Stimulated activated naive B cell treated with anti-CD40 and anti-IgM and Interleukin-4, amounts not matched to agents 10 μg/mL and 1 μg/mL and 100 μg/mL, for 72 hours (primary cell): ENCODE results near the gene RETN.

Experiments
- ATAC-seq, 2 donors: fragments of 150-1000 bp; cut with Tn5 transposase; replicated peaks; 2 replicates each; pipeline ENCODE4 v1.10.0; 2021; ENCODE audit warnings: moderate library complexity in 1 of 2
- DNase-seq: peaks from one replicate; pipeline ENCODE4 v3.0.0; 2021
- H3K27ac Mint-ChIP-seq: one replicate; pipeline ENCODE4 v1.8.0; 2022; ENCODE audit warnings: mild to moderate bottlenecking, mixed read lengths
- H3K27me3 Mint-ChIP-seq, 2 donors: one replicate each; pipeline ENCODE4 v1.8.0; 2022; ENCODE audit warnings: mixed read lengths in 2 of 2
- H3K36me3 Mint-ChIP-seq, 2 donors: one replicate each; pipeline ENCODE4 v1.8.0; 2022; ENCODE audit warnings: mixed read lengths in 2 of 2, mild to moderate bottlenecking in 1 of 2
- H3K4me1 Mint-ChIP-seq, 2 donors: one replicate each; pipeline ENCODE4 v1.8.0; 2022; ENCODE audit warnings: mixed read lengths in 2 of 2, mild to moderate bottlenecking in 1 of 2
- H3K4me3 Mint-ChIP-seq, 2 donors: one replicate each; pipeline ENCODE4 v1.8.0; 2022; ENCODE audit warnings: mild to moderate bottlenecking in 2 of 2, mixed read lengths in 2 of 2, moderate library complexity in 1 of 2
- H3K9me3 Mint-ChIP-seq, 2 donors: one replicate each; pipeline ENCODE4 v1.8.0; 2022; ENCODE audit warnings: mixed read lengths in 2 of 2, mild to moderate bottlenecking in 1 of 2

RETN gene

DNA sequence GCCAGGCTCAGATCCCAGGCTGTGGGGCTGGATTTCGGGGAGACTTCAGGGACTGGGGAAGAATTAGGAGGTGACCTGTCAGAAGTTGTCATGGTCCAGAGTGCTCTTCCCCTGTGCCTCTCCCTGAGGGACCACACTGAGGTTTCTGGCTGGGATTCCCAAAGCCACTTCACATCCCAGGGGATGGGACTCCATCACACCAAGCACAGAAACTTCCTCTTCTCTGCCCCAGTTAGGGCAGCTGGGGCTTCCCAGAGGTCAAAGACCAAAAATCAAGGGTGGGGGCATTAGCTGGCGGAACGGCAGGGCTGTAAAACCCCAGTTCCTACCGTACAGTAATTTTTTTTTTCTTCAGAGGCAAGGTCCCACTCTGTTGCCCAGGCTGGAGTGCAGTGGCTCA lies 25.6 kb downstream of the RETN start:
- peak; percentile 51 to 54 for ATAC-seq
- H3K27ac Mint-ChIP-seq = no peak overlapping the region
- H3K36me3 Mint-ChIP-seq = peaks cover 48 to 60% of the 10 kb centered on the region in 2 donors
- DNase-seq = peak; percentile 80
- H3K4me1 Mint-ChIP-seq = peaks cover 25 to 55% of the 10 kb centered on the region in 2 donors
- H3K4me3 Mint-ChIP-seq = no peak overlapping the region
- no peaks in the 10 kb centered on the region for H3K27me3 Mint-ChIP-seq
- peaks cover 0 to 2% of the 10 kb centered on the region in 2 donors for H3K9me3 Mint-ChIP-seq

DNA sequence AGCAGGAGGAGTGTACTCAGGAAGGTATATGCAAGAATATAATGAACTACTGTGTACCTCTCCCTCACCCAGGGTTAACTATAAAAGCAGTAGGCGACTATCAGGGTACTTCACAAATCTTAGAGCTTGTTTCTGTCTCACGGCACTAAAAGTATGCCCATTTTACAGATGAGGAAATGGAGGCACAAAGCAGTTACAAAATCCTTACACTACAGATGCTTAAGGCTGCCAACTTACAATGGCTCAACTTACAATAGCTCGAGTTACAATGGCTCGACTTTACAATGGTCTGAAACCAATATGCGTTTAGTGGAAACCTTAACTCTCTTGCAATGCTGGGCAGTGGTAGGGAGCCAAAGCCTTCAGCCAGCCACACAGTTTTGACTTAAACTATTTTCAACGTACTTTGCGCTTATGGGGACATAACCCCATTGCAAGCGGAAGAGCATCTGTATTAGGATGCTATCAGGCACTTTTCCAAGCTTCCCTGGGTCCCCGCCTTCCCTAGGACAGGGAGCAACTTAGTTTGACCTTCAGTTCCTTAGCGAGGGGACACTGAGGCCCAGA lies 29.0 kb downstream of the RETN start:
- ATAC-seq = no peak
- H3K27me3 Mint-ChIP-seq = no peaks in the 10 kb centered on the region
- H3K27ac Mint-ChIP-seq = peak overlapping the region; percentile 99
- peaks cover 43 to 81% of the 10 kb centered on the region in 2 donors for H3K4me1 Mint-ChIP-seq
- no peak overlapping the region for H3K4me3 Mint-ChIP-seq
- peaks cover 3 to 6% of the 10 kb centered on the region in 2 donors for H3K9me3 Mint-ChIP-seq
- DNase-seq = no peak
- peaks cover 75 to 87% of the 10 kb centered on the region in 2 donors for H3K36me3 Mint-ChIP-seq

DNA sequence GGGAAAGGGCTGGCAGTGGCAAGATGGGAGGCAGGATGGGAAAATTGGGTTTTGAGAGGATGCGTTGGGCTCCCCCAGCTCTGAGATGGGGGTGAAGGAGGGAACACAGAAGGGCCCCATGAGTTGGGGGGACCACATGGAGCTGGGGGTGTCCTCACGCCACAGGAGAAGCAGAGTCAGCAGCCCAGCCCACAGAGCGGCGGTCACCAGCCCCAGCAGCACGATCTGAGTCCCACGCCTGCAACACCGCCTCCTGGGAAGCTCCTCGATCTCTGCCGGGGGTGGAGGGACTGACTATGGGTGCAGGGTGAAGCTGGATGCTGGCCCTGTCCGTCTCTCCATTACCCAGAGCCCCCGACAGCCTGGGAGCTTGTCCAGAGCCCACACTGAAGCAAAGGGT lies 29.7 kb downstream of the RETN start:
- Mint-ChIP-seq H3K27ac (peak overlapping the region; percentile 99), H3K4me3 (no peak overlapping the region), H3K9me3 (peaks cover 3 to 6% of the 10 kb centered on the region in 2 donors), H3K4me1 (peaks cover 47 to 89% of the 10 kb centered on the region in 2 donors), H3K27me3 (no peaks in the 10 kb centered on the region), H3K36me3 (peaks cover 75 to 91% of the 10 kb centered on the region in 2 donors)
- DNase-seq (no peak), ATAC-seq (no peak)

DNA sequence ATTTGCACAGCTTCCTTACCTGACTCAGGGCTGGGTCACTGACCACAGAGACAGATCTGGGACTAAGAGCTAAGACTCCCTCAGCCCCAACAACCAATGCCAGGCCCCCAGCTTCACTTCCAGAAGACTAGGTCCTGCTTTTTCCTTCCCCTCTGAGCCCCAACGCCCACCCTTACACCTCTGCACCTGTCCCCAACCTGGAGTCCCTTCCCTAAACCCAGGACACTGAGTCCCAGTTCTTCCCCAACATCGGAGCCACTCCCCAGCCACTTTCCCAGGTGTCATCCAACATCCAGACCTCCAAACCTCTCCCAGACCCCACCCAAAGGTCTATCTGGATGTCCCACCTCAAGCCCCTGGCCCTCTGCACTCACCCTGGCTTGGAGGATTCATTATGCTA lies 30.2 kb downstream of the RETN start:
- H3K9me3 Mint-ChIP-seq = peaks cover 3 to 6% of the 10 kb centered on the region in 2 donors
- DNase-seq (no peak), ATAC-seq (no peak)
- H3K36me3 Mint-ChIP-seq = peaks cover 76 to 93% of the 10 kb centered on the region in 2 donors
- H3K27ac Mint-ChIP-seq = peak overlapping the region; percentile 99
- no peak overlapping the region for H3K4me3 Mint-ChIP-seq
- H3K27me3 Mint-ChIP-seq = no peaks in the 10 kb centered on the region
- H3K4me1 Mint-ChIP-seq = peaks cover 51 to 91% of the 10 kb centered on the region in 2 donors

DNA sequence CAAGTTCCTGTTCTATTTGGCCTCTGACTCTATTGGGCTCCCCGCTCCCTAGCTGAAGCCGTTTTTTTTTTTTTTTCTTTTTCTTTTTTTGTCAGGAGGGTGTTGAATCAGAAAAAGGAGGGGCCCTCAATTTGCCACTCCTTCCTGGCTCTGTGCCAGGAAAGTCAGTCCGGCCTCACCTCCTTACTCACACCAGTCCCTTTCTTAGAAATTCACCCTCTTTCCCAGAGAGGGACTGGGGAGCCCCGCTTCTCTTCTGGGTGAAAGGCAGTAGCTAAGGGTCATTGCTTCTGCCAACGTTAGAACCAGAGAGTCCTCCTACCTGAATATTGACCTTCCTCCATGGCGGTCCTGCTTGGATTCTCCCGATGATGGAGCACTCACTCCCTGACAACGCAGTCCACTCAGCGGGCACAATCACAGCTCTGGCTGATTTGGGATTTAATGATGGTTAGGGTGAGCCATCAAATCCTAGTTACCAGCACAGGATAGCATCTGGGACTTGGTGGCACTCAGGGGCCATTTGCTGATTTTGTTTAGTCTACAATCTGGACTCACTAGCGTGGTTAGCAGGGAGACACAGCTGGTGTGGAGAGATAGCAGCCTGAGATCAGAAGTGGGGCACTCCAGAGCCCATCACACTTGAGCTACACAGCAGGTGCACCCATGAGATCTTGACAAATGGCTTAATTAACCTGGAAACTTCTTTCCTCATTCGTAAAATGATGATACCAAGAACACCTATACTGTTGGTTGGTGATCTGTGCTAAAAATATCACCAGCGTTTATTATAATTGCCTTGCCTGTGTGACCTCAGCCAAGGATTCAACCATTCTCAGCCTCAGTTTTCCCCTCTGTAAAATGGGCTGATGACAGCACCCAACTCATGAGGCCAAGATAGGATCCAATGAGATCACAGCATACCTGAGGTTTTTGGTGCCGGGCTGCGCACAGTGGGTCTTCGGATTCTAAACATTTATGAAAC lies 30.9 kb downstream of the RETN start:
- Mint-ChIP-seq H3K36me3 (peaks cover 70 to 86% of the 10 kb centered on the region in 2 donors), H3K27ac (peak overlapping the region; percentile 99), H3K4me1 (peaks cover 51 to 91% of the 10 kb centered on the region in 2 donors), H3K4me3 (no peak overlapping the region), H3K9me3 (peaks cover 3 to 6% of the 10 kb centered on the region in 2 donors), H3K27me3 (no peaks in the 10 kb centered on the region)
- ATAC-seq (peak; percentile 39 to 46), DNase-seq (peak; percentile 81)

DNA sequence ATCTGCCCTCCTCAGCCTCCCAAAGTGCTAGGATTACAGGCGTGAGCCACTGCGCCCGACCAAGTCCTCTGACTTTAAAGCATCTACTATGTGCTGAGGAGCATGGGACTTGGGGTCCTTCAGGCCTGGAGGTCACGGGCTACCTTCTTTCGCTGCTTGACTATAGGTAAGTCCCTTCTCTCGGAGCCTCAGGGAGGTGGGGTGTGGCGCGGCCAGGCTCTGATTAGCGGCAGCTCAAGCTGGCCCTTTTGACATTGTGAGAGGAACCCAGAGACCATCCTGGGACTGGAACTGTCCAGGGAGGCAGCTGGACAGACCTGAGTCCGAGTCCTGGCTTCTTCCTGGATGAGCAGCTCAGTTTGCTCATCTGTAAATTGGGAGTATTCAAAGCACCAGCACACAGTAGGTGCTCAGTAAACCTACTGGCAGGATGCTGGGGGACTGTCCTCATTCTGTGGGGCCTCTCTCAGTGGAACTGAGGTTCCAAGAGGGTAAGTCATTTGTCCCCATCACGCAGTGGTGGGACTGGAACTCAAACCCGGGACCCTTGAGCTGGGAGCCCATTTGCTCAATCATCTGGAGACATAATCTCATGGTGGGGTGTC lies 32.3 kb downstream of the RETN start:
- ATAC-seq (no peak), DNase-seq (no peak)
- Mint-ChIP-seq H3K4me1 (peaks cover 59 to 99% of the 10 kb centered on the region in 2 donors), H3K27ac (peak overlapping the region; percentile 99), H3K4me3 (no peak overlapping the region), H3K36me3 (peaks cover 64 to 80% of the 10 kb centered on the region in 2 donors), H3K27me3 (no peaks in the 10 kb centered on the region), H3K9me3 (peaks cover 3 to 6% of the 10 kb centered on the region in 2 donors)

DNA sequence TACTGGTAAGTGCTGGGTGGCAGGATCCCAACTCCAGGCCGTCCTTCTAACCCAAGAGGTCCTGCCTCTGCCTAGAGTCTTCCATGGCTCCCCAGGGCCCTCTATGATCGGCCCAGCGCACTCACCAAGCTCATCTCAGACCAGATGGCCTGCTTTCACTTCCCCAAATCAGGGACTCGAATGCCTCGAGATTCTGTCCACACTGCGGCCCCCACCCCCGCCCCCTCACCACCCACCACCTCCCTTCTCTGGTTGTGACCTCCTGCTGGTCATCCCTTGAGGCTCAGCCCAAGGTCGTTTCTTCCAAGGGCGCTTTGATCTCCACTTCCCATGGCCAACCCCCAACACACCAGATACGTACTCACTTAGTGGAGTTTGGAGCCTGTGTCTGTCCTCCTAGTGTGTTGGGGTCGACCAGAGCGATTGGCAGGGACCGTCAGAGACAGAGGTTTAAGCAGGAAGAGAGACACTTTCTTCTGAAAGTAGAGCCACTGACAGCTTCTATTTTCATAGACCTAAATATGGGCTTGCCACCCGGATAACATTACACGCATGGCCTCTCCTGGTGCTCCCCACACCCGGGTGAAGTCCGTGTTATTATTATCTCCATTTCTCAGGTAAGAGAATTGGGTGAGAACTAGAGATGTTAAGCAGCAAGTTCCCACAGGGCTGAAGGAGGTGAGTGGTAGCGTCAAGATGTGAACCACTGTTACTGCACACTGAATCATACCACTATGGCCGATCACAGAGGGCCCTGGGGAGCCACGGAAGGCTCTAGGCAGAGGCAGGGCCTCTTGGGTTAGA lies 33.0 kb downstream of the RETN start, which contains the start of gene FCER2:
Gene FCER2, minus strand, starts transcription at position 478 of the 804 bp plus-strand sequence. CDS start 2,371 bp downstream, outside the sequence.
- no peak within 1 kb of the TSS for H3K4me3 Mint-ChIP-seq
- H3K27ac Mint-ChIP-seq = peak within 1 kb of the TSS; percentile 99
- H3K27me3 Mint-ChIP-seq = no peaks in the 10 kb centered on the region
- peaks cover 61 to 99% of the 10 kb centered on the region in 2 donors for H3K4me1 Mint-ChIP-seq
- peak; percentile 64 to 72 for ATAC-seq
- H3K9me3 Mint-ChIP-seq = peaks cover 7% of the 10 kb centered on the region in 2 donors
- peak; percentile 86 for DNase-seq
- peaks cover 62 to 78% of the 10 kb centered on the region in 2 donors for H3K36me3 Mint-ChIP-seq

DNA sequence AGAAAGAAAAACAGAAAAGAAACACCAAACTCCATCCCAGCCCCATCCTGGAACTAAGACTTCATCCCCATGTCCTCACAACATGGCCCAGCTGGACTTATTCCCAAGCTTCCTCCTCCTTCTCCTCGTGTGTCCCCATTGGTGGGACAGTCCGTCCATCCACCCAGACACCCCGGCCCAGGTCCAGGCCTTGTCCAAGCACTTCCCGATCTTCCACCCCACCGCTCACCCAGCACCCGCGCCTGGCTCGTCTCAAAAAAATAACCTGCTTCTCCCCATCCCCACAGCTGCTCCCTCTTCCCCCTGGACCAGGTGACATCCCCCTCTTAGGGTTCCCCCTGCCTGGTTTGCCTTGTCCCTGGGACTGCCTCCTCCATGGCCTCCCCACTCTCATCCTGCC lies 34.5 kb downstream of the RETN start:
- Mint-ChIP-seq H3K9me3 (peaks cover 7% of the 10 kb centered on the region in 2 donors), H3K27me3 (no peaks in the 10 kb centered on the region), H3K4me1 (peaks cover 63 to 99% of the 10 kb centered on the region in 2 donors), H3K4me3 (peak overlapping the region; percentile 54 to 69), H3K27ac (peak overlapping the region; percentile 99), H3K36me3 (peaks cover 50 to 64% of the 10 kb centered on the region in 2 donors)
- DNase-seq (no peak), ATAC-seq (no peak)

DNA sequence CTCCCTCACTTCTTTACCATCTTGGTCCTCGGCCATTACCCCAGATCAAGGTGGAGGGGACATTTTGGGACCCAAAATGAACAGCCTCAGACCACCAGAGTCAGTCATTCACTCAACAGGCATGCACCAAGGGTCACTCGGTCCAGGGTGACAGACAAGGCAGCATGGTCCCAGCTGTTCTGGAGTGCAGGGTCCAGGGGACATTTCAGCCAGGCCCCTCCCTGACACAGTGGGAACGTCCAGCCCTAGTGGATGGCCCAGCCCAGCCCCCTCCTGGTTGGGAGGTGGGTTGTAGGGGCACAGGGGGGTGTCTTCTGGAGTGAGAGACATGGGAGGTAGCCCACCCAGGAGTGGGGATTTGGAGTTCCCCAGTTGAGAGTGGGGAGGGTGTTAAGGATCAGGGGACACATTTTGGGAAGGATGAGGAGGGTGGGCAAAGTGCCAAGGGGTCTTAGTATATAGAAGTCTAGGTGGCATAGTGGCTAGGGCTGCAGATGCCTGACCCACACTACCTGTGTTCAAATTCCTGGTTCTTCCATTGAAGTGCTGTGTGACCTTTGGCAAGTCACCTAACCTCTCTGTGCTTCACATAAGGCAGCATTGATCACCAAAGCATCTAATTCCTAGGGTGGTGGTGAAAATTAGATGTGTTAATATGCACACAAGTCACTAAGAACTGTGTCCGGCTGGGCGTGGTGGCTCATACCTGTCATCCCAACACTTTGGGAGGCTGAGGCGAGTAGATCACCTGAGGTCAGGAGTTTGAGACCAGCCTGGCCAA lies 35.6 kb downstream of the RETN start:
- peaks cover 42 to 61% of the 10 kb centered on the region in 2 donors for H3K36me3 Mint-ChIP-seq
- peak overlapping the region; percentile 99 for H3K27ac Mint-ChIP-seq

DNA sequence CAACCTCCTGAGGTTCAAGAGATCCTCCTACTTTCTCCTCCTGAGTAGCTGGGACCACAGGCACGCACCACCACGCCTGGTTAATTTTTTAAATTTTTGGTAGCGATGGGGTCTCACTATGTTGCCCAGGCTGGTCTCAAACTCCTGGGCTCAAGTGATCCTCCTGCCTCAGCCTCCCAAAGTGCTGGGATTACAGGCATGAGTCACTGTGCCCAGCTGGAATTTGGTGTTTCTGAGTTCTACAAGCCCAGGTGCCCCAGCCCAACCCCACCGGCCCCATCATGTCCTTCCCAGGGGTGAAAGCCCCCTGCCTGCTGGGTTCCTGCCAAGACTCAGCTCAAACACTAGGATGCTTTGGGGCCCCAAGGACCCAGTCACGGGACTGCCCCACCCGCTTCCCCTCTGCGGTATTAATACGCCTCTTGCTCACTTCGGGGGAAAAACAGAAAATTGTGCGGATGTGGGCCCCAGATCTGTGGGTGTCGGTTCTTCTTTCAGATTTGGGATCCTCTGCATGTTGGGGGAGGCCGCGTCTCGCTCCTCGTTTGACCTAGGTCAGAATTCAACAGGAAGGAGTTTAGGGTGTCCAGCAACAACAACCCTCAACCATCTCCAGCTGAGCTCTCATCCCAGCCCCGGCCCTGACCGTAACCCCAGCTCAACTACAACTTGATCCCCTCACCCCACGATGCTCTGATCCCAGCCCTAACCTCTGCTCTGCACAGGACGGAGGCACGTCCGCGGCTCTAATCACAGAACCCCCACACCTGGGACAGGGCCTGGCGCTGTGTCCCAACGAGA lies 36.7 kb downstream of the RETN start:
- H3K4me1 Mint-ChIP-seq = peaks cover 68 to 100% of the 10 kb centered on the region in 2 donors
- H3K27ac Mint-ChIP-seq = peak overlapping the region; percentile 99
- no peaks in the 10 kb centered on the region for H3K27me3 Mint-ChIP-seq
- peaks cover 32 to 52% of the 10 kb centered on the region in 2 donors for H3K36me3 Mint-ChIP-seq
- peak overlapping the region; percentile 42 to 52 for H3K4me3 Mint-ChIP-seq
- ATAC-seq (peak; percentile 56 to 69), DNase-seq (peak; percentile 94)
- H3K9me3 Mint-ChIP-seq = peaks cover 9 to 11% of the 10 kb centered on the region in 2 donors

More for the DNA sequence above, 35.6 kb downstream of the RETN start:
- H3K27me3 Mint-ChIP-seq = no peaks in the 10 kb centered on the region
- no peak for DNase-seq
- peak overlapping the region in 1 of 2 donors; percentile 40 for H3K4me3 Mint-ChIP-seq
- H3K4me1 Mint-ChIP-seq = peaks cover 66 to 100% of the 10 kb centered on the region in 2 donors
- H3K9me3 Mint-ChIP-seq = peaks cover 9 to 11% of the 10 kb centered on the region in 2 donors
- ATAC-seq = no peak

DNA sequence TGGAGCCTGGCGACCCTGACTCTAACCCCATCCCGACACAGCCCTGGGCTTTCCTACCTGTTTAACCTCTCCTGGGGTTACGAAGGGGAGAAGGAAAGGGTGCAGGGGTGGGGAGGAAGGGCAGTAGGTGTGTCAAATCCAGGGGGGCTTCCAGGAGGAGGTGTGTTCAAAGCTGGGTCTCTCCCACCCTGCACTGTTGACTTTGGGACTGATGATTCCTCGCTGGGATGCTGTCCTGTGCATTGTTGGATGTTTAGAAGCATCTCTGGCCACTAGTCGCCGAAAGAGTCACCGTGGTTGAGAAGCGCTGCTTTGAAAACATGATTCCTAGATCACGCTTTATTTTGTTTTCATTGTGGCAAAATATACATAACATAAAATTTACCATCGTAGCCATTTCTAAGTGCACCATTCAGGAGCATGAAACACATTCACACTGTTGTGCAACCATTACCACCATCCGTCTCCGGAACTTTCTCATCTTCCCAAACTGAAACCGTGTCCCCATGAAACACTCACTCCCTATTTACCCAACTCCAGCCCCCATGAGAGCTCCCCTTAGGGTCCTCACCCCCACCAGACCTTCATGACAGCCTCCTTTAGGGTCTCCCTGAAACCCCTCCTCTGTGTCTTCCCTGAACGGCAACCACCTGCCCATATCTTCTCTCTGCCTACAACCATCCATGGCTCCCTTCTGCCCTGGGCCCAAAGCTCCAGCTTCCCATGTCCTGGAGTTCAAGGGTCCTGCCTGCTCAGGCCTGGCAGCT lies 37.5 kb downstream of the RETN start:
- DNase-seq = no peak
- Mint-ChIP-seq H3K36me3 (peaks cover 26 to 47% of the 10 kb centered on the region in 2 donors), H3K9me3 (peaks cover 10 to 14% of the 10 kb centered on the region in 2 donors), H3K4me3 (peak overlapping the region; percentile 42 to 60), H3K27ac (peak overlapping the region; percentile 99), H3K27me3 (no peaks in the 10 kb centered on the region), H3K4me1 (peaks cover 72 to 100% of the 10 kb centered on the region in 2 donors)
- ATAC-seq = no peak
